Suprapubic skin (tissue), 4 donors: ENCODE data around the gene PIGQ.

ENCODE experiments used
- CTCF ChIP-seq, 2 donors: fragments of 200-600 bp in 1 of 2; fragments of 450-650 bp in 1 of 2; sonication (generic) in 1 of 2; IDR thresholded peaks; one replicate each; pipeline ENCODE4 v1.5.1; 2016 to 2019; ENCODE audit warnings: antibody characterized with exemption in 2 of 2, mild to moderate bottlenecking in 1 of 2, moderate library complexity in 1 of 2
- EP300 ChIP-seq: sonication (generic); formaldehyde crosslinking; IDR thresholded peaks from one replicate; pipeline ENCODE4 v1.6.1; 2017; ENCODE audit warnings: antibody characterized with exemption
- POLR2A ChIP-seq, 2 donors: fragments of 450-650 bp; IDR thresholded peaks; one replicate each; pipeline ENCODE4 v1.6.1; 2017; ENCODE audit warnings: antibody characterized with exemption in 2 of 2, mild to moderate bottlenecking in 2 of 2, moderate library complexity in 2 of 2
- POLR2AphosphoS5 ChIP-seq, 3 donors: sonication (generic); formaldehyde crosslinking; IDR thresholded peaks; one replicate each; pipeline ENCODE4 v1.6.1; 2017; ENCODE audit warnings: antibody characterized with exemption in 3 of 3

GRCh38 chr16:595942-596735 lies 26.4 kb downstream of the PIGQ start:
- TF ChIP-seq CTCF (IDR thresholded peaks at IDR 0.05) = no peak
- no peak for TF ChIP-seq POLR2AphosphoS5 (IDR thresholded peaks at IDR 0.05)
- TF ChIP-seq EP300 = no peak
- TF ChIP-seq POLR2A (IDR thresholded peaks at IDR 0.05) = no peak
